Hepatocyte (in vitro differentiated cells): ENCODE results near the gene EWSR1. TPM values are rescaled to one million over a fixed set of nuclear protein-coding genes. Genes with fewer than 3 reads are reported as not detected.

Source experiments
- DNase-seq: peaks from one replicate; pipeline ENCODE4 v3.0.0-alpha.2; 2016; ENCODE audit warnings: low spot score
- H2AFZ ChIP-seq: fragments of 200-600 bp; sonication (generic); 2 replicates; pipeline ENCODE4 v1.6.0; 2016; ENCODE audit warnings: antibody characterized with exemption, mild to moderate bottlenecking
- H3K27ac ChIP-seq: fragments of 200-600 bp; sonication (generic); 2 replicates; pipeline ENCODE4 v1.5.1; 2016; ENCODE audit warnings: mild to moderate bottlenecking
- H3K27me3 ChIP-seq: fragments of 200-600 bp; sonication (generic); 2 replicates; pipeline ENCODE4 v1.6.1; 2016
- H3K36me3 ChIP-seq: fragments of 200-600 bp; sonication (generic); replicated peaks from 2 replicates; pipeline ENCODE4 v1.5.1; 2016; ENCODE audit warnings: low read depth; ENCODE audit not compliant: insufficient read depth
- H3K4me1 ChIP-seq: fragments of 200-600 bp; sonication (generic); 2 replicates; pipeline ENCODE4 v1.5.1; 2016; ENCODE audit warnings: mild to moderate bottlenecking, moderate library complexity; ENCODE audit not compliant: insufficient read depth
- H3K4me2 ChIP-seq: fragments of 200-600 bp; sonication (generic); 2 replicates; pipeline ENCODE4 v1.6.0; 2016
- H3K4me3 ChIP-seq: fragments of 200-600 bp; sonication (generic); 2 replicates; pipeline ENCODE4 v1.5.1; 2016; ENCODE audit warnings: mild to moderate bottlenecking
- H3K79me2 ChIP-seq: fragments of 200-600 bp; sonication (generic); 2 replicates; pipeline ENCODE4 v1.6.0; 2017; ENCODE audit warnings: mild to moderate bottlenecking
- H3K9me2 ChIP-seq: fragments of 200-600 bp; sonication (generic); replicated peaks from 2 replicates; pipeline ENCODE4 v1.6.0; 2017; ENCODE audit warnings: mild to moderate bottlenecking; ENCODE audit not compliant: insufficient read depth
- H3K9me3 ChIP-seq: fragments of 200-600 bp; sonication (generic); 2 replicates; pipeline ENCODE4 v1.5.1; 2016; ENCODE audit warnings: low read depth, mild to moderate bottlenecking
- H4K20me1 ChIP-seq: fragments of 200-600 bp; sonication (generic); 2 replicates; pipeline ENCODE4 v1.6.0; 2016; ENCODE audit warnings: mild to moderate bottlenecking; ENCODE audit not compliant: insufficient read depth, poor library complexity, severe bottlenecking
- EZH2 ChIP-seq: fragments of 200-600 bp; sonication (generic); IDR thresholded peaks from 2 replicates; pipeline ENCODE4 v1.6.1; 2016; ENCODE audit warnings: antibody characterized with exemption, mild to moderate bottlenecking, borderline replicate concordance
- EZH2phosphoT487 ChIP-seq: fragments of 200-600 bp; sonication (generic); IDR thresholded peaks from one replicate; pipeline ENCODE4 v1.6.1; 2018; ENCODE audit warnings: antibody characterized with exemption, mild to moderate bottlenecking, low read depth, moderate library complexity; ENCODE audit not compliant: unreplicated experiment, severe bottlenecking
- WGBS: methylation state at CpG from one replicate; pipeline ENCODE4 v1.1.6; 2016; ENCODE audit warnings: low lambda C conversion rate; ENCODE audit errors: missing lambda C conversion rate; 5-methylcytosine and 5-hydroxymethylcytosine counted together
- polyA plus RNA-seq: library from polyadenylated mRNA; unstranded; fragments of >200 nt; fragmentation: Nextera tagmentation; extraction: Ambion mirVana; gene quantifications from 2 replicates; pipeline ENCODE4 v1.2.1, GENCODE V29; 2016
- total RNA-seq: library from RNA; depleted of rRNA; stranded (reverse); fragments of >200 nt; gene quantifications from 2 replicates; pipeline ENCODE4 v1.2.3, GENCODE V29; 2014
- TF ChIP-seq, protein P1 (sequence below): fragments of 200-600 bp; sonication (generic); IDR thresholded peaks from 2 replicates; pipeline ENCODE4 v1.5.1; 2016; ENCODE audit warnings: antibody characterized with exemption, mild to moderate bottlenecking; ENCODE audit not compliant: poor library complexity

EWSR1 gene
- total and polyA plus RNA-seq, 2 experiments from 2014 or later: 161 to 269 TPM

DNA sequence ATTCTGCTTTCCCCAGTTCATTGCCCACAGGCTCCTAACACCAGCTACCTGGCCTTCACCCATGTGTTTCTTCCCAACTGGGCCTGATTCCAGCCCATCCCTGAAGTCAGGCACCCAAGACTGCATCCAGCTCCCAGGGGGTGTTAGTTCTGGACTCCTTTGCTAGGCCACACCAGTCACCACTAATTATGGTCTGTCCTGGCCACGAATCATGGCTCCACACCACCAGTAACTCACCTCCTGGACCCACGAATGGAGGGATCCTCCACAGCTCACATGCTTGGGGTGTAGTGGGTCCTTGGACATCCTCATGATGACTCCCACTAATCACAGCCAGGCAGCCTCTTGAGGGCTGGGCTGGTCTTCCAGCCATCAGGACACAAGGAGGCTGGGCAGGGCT lies 51.0 kb downstream of the EWSR1 start:
- H3K4me2 ChIP-seq: no peak overlapping the region
- no peaks in the 10 kb centered on the region for H3K9me2 ChIP-seq
- no peak overlapping the region for H3K4me3 ChIP-seq
- no peaks in the 10 kb centered on the region for H3K9me3 ChIP-seq
- H3K27me3 ChIP-seq: peaks cover 23% of the 10 kb centered on the region
- TF ChIP-seq, protein P1, sequence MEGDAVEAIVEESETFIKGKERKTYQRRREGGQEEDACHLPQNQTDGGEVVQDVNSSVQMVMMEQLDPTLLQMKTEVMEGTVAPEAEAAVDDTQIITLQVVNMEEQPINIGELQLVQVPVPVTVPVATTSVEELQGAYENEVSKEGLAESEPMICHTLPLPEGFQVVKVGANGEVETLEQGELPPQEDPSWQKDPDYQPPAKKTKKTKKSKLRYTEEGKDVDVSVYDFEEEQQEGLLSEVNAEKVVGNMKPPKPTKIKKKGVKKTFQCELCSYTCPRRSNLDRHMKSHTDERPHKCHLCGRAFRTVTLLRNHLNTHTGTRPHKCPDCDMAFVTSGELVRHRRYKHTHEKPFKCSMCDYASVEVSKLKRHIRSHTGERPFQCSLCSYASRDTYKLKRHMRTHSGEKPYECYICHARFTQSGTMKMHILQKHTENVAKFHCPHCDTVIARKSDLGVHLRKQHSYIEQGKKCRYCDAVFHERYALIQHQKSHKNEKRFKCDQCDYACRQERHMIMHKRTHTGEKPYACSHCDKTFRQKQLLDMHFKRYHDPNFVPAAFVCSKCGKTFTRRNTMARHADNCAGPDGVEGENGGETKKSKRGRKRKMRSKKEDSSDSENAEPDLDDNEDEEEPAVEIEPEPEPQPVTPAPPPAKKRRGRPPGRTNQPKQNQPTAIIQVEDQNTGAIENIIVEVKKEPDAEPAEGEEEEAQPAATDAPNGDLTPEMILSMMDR: no peak
- TF ChIP-seq EZH2 (no peak), EZH2phosphoT487 (no peak)
- no peak for DNase-seq
- 93% methylated on average over 2 of the region's 2 CpGs for WGBS
- no peaks in the 10 kb centered on the region for H3K79me2 ChIP-seq
- peaks cover 7% of the 10 kb centered on the region for H3K4me1 ChIP-seq
- H4K20me1 ChIP-seq: no peaks in the 10 kb centered on the region
- H3K36me3 ChIP-seq: no peaks in the 10 kb centered on the region
- no peak overlapping the region for H2AFZ ChIP-seq
- H3K27ac ChIP-seq: no peak overlapping the region

DNA sequence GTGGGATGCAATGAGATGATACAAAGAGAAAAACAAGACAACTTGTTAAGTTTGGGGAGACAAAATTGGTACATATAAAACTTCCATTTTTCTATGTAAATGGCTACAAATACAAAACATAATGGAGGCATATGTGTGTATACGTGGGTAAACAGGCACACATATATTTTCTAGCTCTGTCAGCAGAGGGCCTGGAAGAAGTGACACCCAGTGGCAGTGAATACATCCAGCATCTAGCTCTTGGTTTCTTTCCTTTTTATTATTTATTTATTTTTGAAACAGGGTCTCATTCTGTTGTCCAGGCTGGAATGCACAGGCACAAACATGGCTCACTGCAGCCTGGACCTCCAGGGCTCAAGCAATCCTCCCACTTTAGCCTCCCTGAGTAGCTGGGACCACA lies 52.5 kb downstream of the EWSR1 start:
- Histone ChIP-seq H2AFZ (no peak overlapping the region), H3K9me2 (no peaks in the 10 kb centered on the region), H3K27me3 (peaks cover 10% of the 10 kb centered on the region), H3K4me2 (no peak overlapping the region), H3K27ac (no peak overlapping the region), H3K4me1 (no peaks in the 10 kb centered on the region), H3K4me3 (no peak overlapping the region), H4K20me1 (no peaks in the 10 kb centered on the region), H3K36me3 (no peaks in the 10 kb centered on the region), H3K79me2 (no peaks in the 10 kb centered on the region), H3K9me3 (no peaks in the 10 kb centered on the region)
- no peak for TF ChIP-seq EZH2
- TF ChIP-seq, protein P1: no peak
- no peak for TF ChIP-seq EZH2phosphoT487
- 60% methylated on average over 1 of the region's 1 CpG for WGBS
- no peak for DNase-seq

DNA sequence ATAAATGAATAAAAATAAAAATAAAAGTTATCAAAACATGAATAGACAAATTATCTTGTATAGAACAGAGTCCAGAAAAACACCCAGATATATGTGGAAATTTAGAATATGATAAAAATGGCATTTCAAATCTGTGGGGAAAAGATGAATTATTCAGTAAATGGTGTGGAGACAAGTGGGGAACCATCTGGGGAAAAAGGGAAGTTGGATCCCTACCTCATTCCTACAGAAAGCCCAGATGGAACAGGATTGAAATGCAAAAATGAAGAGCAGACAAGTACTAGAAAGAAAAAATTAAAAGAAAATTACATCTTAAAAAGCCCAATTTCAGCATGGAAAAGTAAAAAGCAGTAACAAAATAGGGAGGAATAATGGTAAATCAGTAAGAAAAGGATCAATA lies 55.6 kb downstream of the EWSR1 start:
- Histone ChIP-seq H3K79me2 (no peaks in the 10 kb centered on the region), H3K4me2 (no peak overlapping the region), H3K27me3 (no peaks in the 10 kb centered on the region), H3K4me3 (no peak overlapping the region), H2AFZ (no peak overlapping the region), H3K9me3 (no peaks in the 10 kb centered on the region), H3K36me3 (no peaks in the 10 kb centered on the region), H3K9me2 (no peaks in the 10 kb centered on the region), H4K20me1 (no peaks in the 10 kb centered on the region), H3K27ac (no peak overlapping the region), H3K4me1 (no peaks in the 10 kb centered on the region)
- DNase-seq: no peak
- TF ChIP-seq, protein P1: no peak
- TF ChIP-seq EZH2phosphoT487 (no peak), EZH2 (no peak)

DNA sequence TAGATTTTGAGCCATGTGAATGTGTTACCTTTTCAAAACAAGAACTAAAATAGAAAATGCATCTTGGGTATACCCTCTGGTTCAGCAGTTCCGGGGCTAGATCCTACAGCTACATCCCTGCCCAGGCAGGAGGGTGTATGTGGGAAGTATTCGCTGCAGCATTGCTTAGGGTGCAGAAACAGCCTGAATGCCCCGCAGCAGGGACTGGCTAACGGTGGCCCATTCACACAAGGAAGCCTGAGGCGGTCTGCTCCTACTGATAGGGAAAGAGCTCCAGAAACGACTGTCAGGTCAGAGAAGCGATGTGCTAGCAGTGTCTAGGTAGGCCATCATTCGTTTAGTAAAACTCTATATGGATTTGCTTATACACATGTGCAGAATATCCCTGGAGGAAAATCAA lies 57.3 kb downstream of the EWSR1 start:
- Histone ChIP-seq H3K4me1 (no peaks in the 10 kb centered on the region), H3K27ac (no peak overlapping the region), H3K36me3 (no peaks in the 10 kb centered on the region), H3K9me2 (no peaks in the 10 kb centered on the region), H3K4me2 (no peak overlapping the region), H3K27me3 (no peaks in the 10 kb centered on the region), H3K9me3 (no peaks in the 10 kb centered on the region), H2AFZ (no peak overlapping the region), H3K4me3 (no peak overlapping the region), H4K20me1 (no peaks in the 10 kb centered on the region), H3K79me2 (no peaks in the 10 kb centered on the region)
- TF ChIP-seq, protein P1: no peak
- no peak for TF ChIP-seq EZH2
- TF ChIP-seq EZH2phosphoT487: no peak
- WGBS: 76% methylated on average over 8 of the region's 8 CpGs
- DNase-seq: no peak
